Activated CD4-positive, alpha-beta T cell treated with anti-CD3 and anti-CD28 coated beads, Interleukin-2, amount 50 U/mL, for 1 hour (primary cell): Measurements from ENCODE around the gene RBMS3.

Experiments used
- DNase-seq: peaks from one replicate; pipeline ENCODE4 v3.0.0-alpha.2; 2020

RBMS3 gene

GRCh38 chr3:29590461-29590860 is 309.6 kb downstream of the RBMS3 start:
- DNase-seq: no peak

GRCh38 chr3:29591579-29591978 is 310.7 kb downstream of the RBMS3 start:
- no peak for DNase-seq

- no peak for DNase-seq
Measured at GRCh38 chr3:29593802-29594201, 312.9 kb downstream of the RBMS3 start.

- no peak for DNase-seq
Measured at GRCh38 chr3:29594261-29594660, 313.4 kb downstream of the RBMS3 start.

GRCh38 chr3:29597376-29598008 is 316.6 kb downstream of the RBMS3 start:
- DNase-seq: no peak

GRCh38 chr3:29601861-29602585 is 321.2 kb downstream of the RBMS3 start:
- DNase-seq: no peak

GRCh38 chr3:29605845-29606244 is 325.0 kb downstream of the RBMS3 start:
- no peak for DNase-seq

- DNase-seq: no peak
Measured at GRCh38 chr3:29606416-29606815, 325.5 kb downstream of the RBMS3 start.

GRCh38 chr3:29608414-29609327 is 327.8 kb downstream of the RBMS3 start:
- DNase-seq: no peak

- DNase-seq: no peak
Measured at GRCh38 chr3:29609328-29609811, 328.5 kb downstream of the RBMS3 start.

- no peak for DNase-seq
Measured at GRCh38 chr3:29610781-29611180, 329.9 kb downstream of the RBMS3 start.

- no peak for DNase-seq
Measured at GRCh38 chr3:29611252-29611651, 330.4 kb downstream of the RBMS3 start.

- DNase-seq: no peak
Measured at GRCh38 chr3:29612536-29612935, 331.7 kb downstream of the RBMS3 start.

GRCh38 chr3:29614954-29615353 is 334.1 kb downstream of the RBMS3 start:
- no peak for DNase-seq

GRCh38 chr3:29618395-29619282 is 337.8 kb downstream of the RBMS3 start:
- DNase-seq: no peak

- no peak for DNase-seq
Measured at GRCh38 chr3:29619676-29620075, 338.8 kb downstream of the RBMS3 start.

GRCh38 chr3:29627136-29628117 is 346.6 kb downstream of the RBMS3 start:
- DNase-seq: no peak

GRCh38 chr3:29628795-29629194 is 347.9 kb downstream of the RBMS3 start:
- DNase-seq: no peak

GRCh38 chr3:29635888-29636287 is 355.0 kb downstream of the RBMS3 start:
- no peak for DNase-seq

GRCh38 chr3:29637068-29637467 is 356.2 kb downstream of the RBMS3 start:
- DNase-seq: no peak
